SK-N-SH (cell line): Measurements from ENCODE around the gene MRNIP. TPM values are rescaled to one million over a fixed set of nuclear protein-coding genes. Genes with fewer than 3 reads are reported as not detected.

Experiments used
- CTCF ChIA-PET: fragments of 300-600, 350-600 bp; formaldehyde crosslinking; extraction: SDS; loops from one replicate; lab custom pipeline; 2021; lab: Yijun Ruan, JAX
- POLR2A ChIA-PET: fragments of 350-600 bp; sonication (Branson Sonifier 250); formaldehyde crosslinking; extraction: SDS; loops from one replicate; lab custom pipeline; 2020; ENCODE audit warnings: antibody characterized with exemption, inconsistent platforms; lab: Yijun Ruan, JAX
- DNase-seq: peaks from one replicate; pipeline ENCODE4 v3.0.0; 2012
- H2AFZ ChIP-seq: fragments of 200-600 bp; sonication (generic); 2 replicates; pipeline ENCODE4 v1.8.1; 2016; ENCODE audit warnings: antibody characterized with exemption, mild to moderate bottlenecking, low read depth
- H3F3A ChIP-seq: fragments of 200-600 bp; sonication (generic); replicated peaks from 2 replicates; pipeline ENCODE3; 2016; ENCODE audit warnings: antibody characterized with exemption, mild to moderate bottlenecking; ENCODE audit not compliant: insufficient read depth
- H3K27ac ChIP-seq, 2 experiments: fragments of 200-500 bp in 1 of 2; fragments of 200-600 bp in 1 of 2; sonication (Bioruptor generic) in 1 of 2; sonication (generic), shearing (Covaris generic) in 1 of 2; 2 replicates each; pipeline versions ENCODE4 v1.5.1 to v1.6.1; 2014 to 2016; ENCODE audit warnings: low read depth in 2 of 2, inconsistent platforms in 1 of 2, low read length in 1 of 2, mild to moderate bottlenecking in 1 of 2, mixed read lengths in 1 of 2
- H3K27me3 ChIP-seq: fragments of 200-600 bp; sonication (generic), shearing (Covaris generic); 2 replicates; pipeline ENCODE4 v1.6.1; 2016; ENCODE audit warnings: mixed run types; ENCODE audit not compliant: insufficient read depth
- H3K36me3 ChIP-seq, 2 experiments: fragments of 200-500 bp in 1 of 2; fragments of 200-600 bp in 1 of 2; sonication (Bioruptor generic) in 1 of 2; sonication (generic) in 1 of 2; replicated peaks in 1 of 2; 2 replicates each; pipeline versions ENCODE3 to v1.5.1; 2014 to 2016; ENCODE audit warnings: low read length in 1 of 2, mild to moderate bottlenecking in 1 of 2; ENCODE audit not compliant: insufficient read depth in 2 of 2, control insufficient read depth in 1 of 2
- H3K4me1 ChIP-seq, 2 experiments: fragments of 200-500 bp in 1 of 2; fragments of 200-600 bp in 1 of 2; sonication (Bioruptor generic) in 1 of 2; sonication (generic), shearing (Covaris generic) in 1 of 2; 2 replicates each; pipeline versions ENCODE4 v1.5.1 to v1.6.1; 2014 to 2016; ENCODE audit warnings: low read depth in 1 of 2, low read length in 1 of 2, mixed run types in 1 of 2; ENCODE audit not compliant: insufficient read depth in 2 of 2, control insufficient read depth in 1 of 2
- H3K4me2 ChIP-seq: fragments of 200-600 bp; sonication (generic), shearing (Covaris generic); 2 replicates; pipeline ENCODE4 v1.6.1; 2017; ENCODE audit warnings: mixed run types
- H3K4me3 ChIP-seq, 2 experiments: fragments of 200-500 bp in 1 of 2; fragments of 200-600 bp in 1 of 2; sonication (Bioruptor generic) in 1 of 2; sonication (generic), shearing (Covaris generic) in 1 of 2; 2 replicates each; pipeline versions ENCODE4 v1.5.1 to v1.8.1; 2014 to 2016; ENCODE audit warnings: low read depth in 2 of 2, inconsistent platforms in 1 of 2, low read length in 1 of 2, mild to moderate bottlenecking in 1 of 2, mixed read lengths in 1 of 2, moderate library complexity in 1 of 2
- H3K79me2 ChIP-seq: fragments of 200-600 bp; sonication (generic); 2 replicates; pipeline ENCODE4 v1.8.1; 2017; ENCODE audit warnings: mild to moderate bottlenecking; ENCODE audit not compliant: insufficient read depth
- H3K9ac ChIP-seq: fragments of 200-600 bp; sonication (generic); 2 replicates; pipeline ENCODE4 v1.6.1; 2017; ENCODE audit warnings: mixed run types
- H3K9me2 ChIP-seq: fragments of 200-600 bp; sonication (generic); 2 replicates; pipeline ENCODE4 v1.6.1; 2017; ENCODE audit warnings: mixed run types
- H3K9me3 ChIP-seq: fragments of 200-600 bp; sonication (generic); 2 replicates; pipeline ENCODE4 v1.6.1; 2017; ENCODE audit warnings: mixed run types, mild to moderate bottlenecking, moderate library complexity
- H4K20me1 ChIP-seq: fragments of 200-600 bp; sonication (generic); 2 replicates; pipeline ENCODE4 v1.6.1; 2017; ENCODE audit warnings: mild to moderate bottlenecking, mixed run types; ENCODE audit not compliant: insufficient read depth
- ELF1 ChIP-seq: IDR thresholded peaks from 2 replicates; pipeline ENCODE4 v1.4.0; 2012
- EP300 ChIP-seq, 2 experiments: IDR thresholded peaks; 2 replicates each; pipeline versions ENCODE4 v1.4.0 to v1.6.1; 2012; ENCODE audit warnings: borderline replicate concordance in 1 of 2, low read depth in 1 of 2, low read length in 1 of 2
- FOXJ3 ChIP-seq: sonication (generic); formaldehyde crosslinking; IDR thresholded peaks from 2 replicates; pipeline ENCODE4 v1.5.1; 2020; ENCODE audit warnings: mild to moderate bottlenecking, missing genetic modification reagents
- JUND ChIP-seq: IDR thresholded peaks from 2 replicates; pipeline ENCODE4 v1.4.0; 2012
- MEF2A ChIP-seq: IDR thresholded peaks from 2 replicates; pipeline ENCODE4 v1.4.0; 2012; ENCODE audit warnings: low read depth, borderline replicate concordance
- MXI1 ChIP-seq: IDR thresholded peaks from 2 replicates; pipeline ENCODE4 v1.6.1; 2012; ENCODE audit warnings: mild to moderate bottlenecking, low read depth, low read length, improper control_type of control experiment
- NFIC ChIP-seq: IDR thresholded peaks from 2 replicates; pipeline ENCODE4 v1.4.0; 2012; ENCODE audit warnings: borderline replicate concordance
- NRF1 ChIP-seq: IDR thresholded peaks from 2 replicates; pipeline ENCODE4 v1.6.1; 2012; ENCODE audit warnings: low read depth, mild to moderate bottlenecking, low read length
- RXRA ChIP-seq: IDR thresholded peaks from 2 replicates; pipeline ENCODE4 v1.4.0; 2012; ENCODE audit warnings: low read depth, mild to moderate bottlenecking, borderline replicate concordance
- SIN3A ChIP-seq: IDR thresholded peaks from 2 replicates; pipeline ENCODE4 v1.6.1; 2012; ENCODE audit warnings: low read depth, mild to moderate bottlenecking, low read length, moderate library complexity, borderline replicate concordance
- TAF1 ChIP-seq: IDR thresholded peaks from 2 replicates; pipeline ENCODE4 v1.6.1; 2012; ENCODE audit warnings: low read depth, mild to moderate bottlenecking, low read length, moderate library complexity, borderline replicate concordance
- TCF12 ChIP-seq: IDR thresholded peaks from 2 replicates; pipeline ENCODE4 v1.4.0; 2012
- WGBS: methylation state at CpG from one replicate; pipeline ENCODE4 v1.1.6; 2017; ENCODE audit warnings: low lambda C conversion rate; 5-methylcytosine and 5-hydroxymethylcytosine counted together
- polyA plus RNA-seq, 3 experiments: library from polyadenylated mRNA; depleted of rRNA; stranded (reverse); fragments of >200 nt; gene quantifications; 2 replicates each; pipeline ENCODE4 v1.2.3, GENCODE V29; 2012
- TF ChIP-seq, protein P1 (sequence below): fragments of 150-350 bp; IDR thresholded peaks from 2 replicates; pipeline ENCODE4 v1.6.1; 2017; ENCODE audit warnings: antibody characterized with exemption, low read length, low read depth, borderline replicate concordance
- TF ChIP-seq, protein P2 (sequence below): fragments of 150-350 bp; IDR thresholded peaks from 2 replicates; pipeline ENCODE4 v1.6.1; 2016; ENCODE audit warnings: mild to moderate bottlenecking, low read depth, low read length
- TF ChIP-seq, protein P3 (sequence below): fragments of 200-600 bp; sonication (generic); IDR thresholded peaks from 2 replicates; pipeline ENCODE4 v1.6.1; 2017; ENCODE audit warnings: antibody characterized with exemption, mild to moderate bottlenecking, moderate library complexity
- TF ChIP-seq, protein P4 (sequence below): IDR thresholded peaks from 2 replicates; pipeline ENCODE4 v1.6.1; 2012; ENCODE audit warnings: mild to moderate bottlenecking, low read depth, low read length, moderate library complexity

MRNIP gene
- polyA plus RNA-seq, 1 of the 3 experiments (the other 2 are of a cell fraction) = 32.8 TPM

- TF ChIP-seq MXI1 (0 out of 2 replicates have a peak, but pooled peaks have one; percentile 15), TCF12 (peak; percentile 52; the same call in 1 of the 2 replicates), SIN3A (peak; percentile 85; the same call in 1 of the 2 replicates), FOXJ3 (CRISPR knock-in tag) (no peak), RXRA (peak; percentile 92), EP300 (IDR thresholded peaks at IDR 0.05; ENCODE audit: borderline replicate concordance in 1 of 2, low read depth in 1 of 2, low read length in 1 of 2) (peak; percentile 45 to 74; a peak in 2 of 4 replicates)
- TF ChIP-seq, protein P1, sequence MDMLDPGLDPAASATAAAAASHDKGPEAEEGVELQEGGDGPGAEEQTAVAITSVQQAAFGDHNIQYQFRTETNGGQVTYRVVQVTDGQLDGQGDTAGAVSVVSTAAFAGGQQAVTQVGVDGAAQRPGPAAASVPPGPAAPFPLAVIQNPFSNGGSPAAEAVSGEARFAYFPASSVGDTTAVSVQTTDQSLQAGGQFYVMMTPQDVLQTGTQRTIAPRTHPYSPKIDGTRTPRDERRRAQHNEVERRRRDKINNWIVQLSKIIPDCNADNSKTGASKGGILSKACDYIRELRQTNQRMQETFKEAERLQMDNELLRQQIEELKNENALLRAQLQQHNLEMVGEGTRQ = peak; percentile 51; the same call in 1 of the 2 replicates
Observed at GRCh38 chr5:179818746-179819295, 39.8 kb downstream of the MRNIP start (continued).

DNA sequence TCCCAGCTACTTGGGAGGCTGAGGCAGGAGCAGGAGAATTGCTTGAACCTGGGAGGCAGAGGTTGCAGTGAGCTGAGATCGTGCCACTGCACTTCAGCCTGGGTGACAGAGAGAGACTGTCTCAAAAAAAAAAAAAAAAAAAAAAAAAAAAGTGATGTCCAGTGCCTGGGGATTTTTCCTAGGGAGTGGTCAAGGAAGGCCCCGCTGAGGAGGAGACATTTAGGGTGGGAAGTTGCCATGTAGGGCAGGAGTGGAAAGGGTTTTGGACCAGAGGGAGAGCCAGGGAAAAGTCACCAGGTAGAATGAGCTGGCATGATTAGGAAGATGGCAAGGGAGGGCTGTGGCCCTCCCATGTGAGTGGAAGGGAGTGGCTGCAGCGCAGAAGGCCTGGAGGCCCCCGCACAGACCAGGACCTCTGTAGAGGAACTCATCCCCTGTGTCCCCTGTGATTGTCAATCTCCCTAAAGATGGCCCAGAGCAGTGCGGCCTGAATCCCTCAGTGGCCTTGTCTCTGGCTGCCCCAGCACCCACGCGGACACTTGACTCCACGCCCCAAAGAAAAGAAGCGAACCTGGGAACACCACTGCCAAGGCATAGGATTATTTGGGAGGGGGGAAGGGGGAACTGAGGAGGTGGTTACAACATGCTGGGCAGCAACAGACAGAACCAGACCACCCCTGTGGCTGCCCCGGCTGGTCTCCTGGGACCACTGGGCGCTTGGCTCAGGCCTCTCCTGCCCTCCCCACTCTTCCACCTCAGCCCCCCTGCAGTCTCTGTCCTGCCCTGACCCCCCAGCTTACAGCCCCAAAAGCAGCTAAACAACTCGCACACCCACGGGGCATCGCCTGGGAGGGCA, 40.5 kb downstream of the MRNIP start:
- H3K27me3 ChIP-seq = no peaks in the 10 kb centered on the region
- H3K4me3 ChIP-seq = peak overlapping the region in 1 of 2 experiments; percentile 32; a peak in 1 of 4 replicates
- peaks cover 29% of the 10 kb centered on the region for H3K79me2 ChIP-seq
- peak overlapping the region; percentile 67; the same call in 1 of the 2 replicates for H2AFZ ChIP-seq
- peak overlapping the region; percentile 84 to 94 for H3K27ac ChIP-seq
- peak overlapping the region; percentile 97; the same call in 1 of the 2 replicates for H3K9ac ChIP-seq
- H3F3A ChIP-seq = peaks cover 13% of the 10 kb centered on the region
- ChIA-PET CTCF (interaction anchor here (1.6 kb wide), 1 partner anchor 22 kb away, joined by 4 read pairs; no protein-coding TSS in a partner anchor), POLR2A (interaction anchor here (0.6 kb wide), 1 partner anchor 14 kb away, joined by 3 read pairs; no protein-coding TSS in a partner anchor)
- TF ChIP-seq NFIC (no peak), JUND (no peak), ELF1 (no peak), NRF1 (no peak), MXI1 (no peak), MEF2A (no peak), TAF1 (no peak), RXRA (no peak)
- TF ChIP-seq, protein P2, sequence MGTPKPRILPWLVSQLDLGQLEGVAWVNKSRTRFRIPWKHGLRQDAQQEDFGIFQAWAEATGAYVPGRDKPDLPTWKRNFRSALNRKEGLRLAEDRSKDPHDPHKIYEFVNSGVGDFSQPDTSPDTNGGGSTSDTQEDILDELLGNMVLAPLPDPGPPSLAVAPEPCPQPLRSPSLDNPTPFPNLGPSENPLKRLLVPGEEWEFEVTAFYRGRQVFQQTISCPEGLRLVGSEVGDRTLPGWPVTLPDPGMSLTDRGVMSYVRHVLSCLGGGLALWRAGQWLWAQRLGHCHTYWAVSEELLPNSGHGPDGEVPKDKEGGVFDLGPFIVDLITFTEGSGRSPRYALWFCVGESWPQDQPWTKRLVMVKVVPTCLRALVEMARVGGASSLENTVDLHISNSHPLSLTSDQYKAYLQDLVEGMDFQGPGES = no peak
- TF ChIP-seq, protein P3, sequence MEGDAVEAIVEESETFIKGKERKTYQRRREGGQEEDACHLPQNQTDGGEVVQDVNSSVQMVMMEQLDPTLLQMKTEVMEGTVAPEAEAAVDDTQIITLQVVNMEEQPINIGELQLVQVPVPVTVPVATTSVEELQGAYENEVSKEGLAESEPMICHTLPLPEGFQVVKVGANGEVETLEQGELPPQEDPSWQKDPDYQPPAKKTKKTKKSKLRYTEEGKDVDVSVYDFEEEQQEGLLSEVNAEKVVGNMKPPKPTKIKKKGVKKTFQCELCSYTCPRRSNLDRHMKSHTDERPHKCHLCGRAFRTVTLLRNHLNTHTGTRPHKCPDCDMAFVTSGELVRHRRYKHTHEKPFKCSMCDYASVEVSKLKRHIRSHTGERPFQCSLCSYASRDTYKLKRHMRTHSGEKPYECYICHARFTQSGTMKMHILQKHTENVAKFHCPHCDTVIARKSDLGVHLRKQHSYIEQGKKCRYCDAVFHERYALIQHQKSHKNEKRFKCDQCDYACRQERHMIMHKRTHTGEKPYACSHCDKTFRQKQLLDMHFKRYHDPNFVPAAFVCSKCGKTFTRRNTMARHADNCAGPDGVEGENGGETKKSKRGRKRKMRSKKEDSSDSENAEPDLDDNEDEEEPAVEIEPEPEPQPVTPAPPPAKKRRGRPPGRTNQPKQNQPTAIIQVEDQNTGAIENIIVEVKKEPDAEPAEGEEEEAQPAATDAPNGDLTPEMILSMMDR = no peak
- TF ChIP-seq, protein P4, sequence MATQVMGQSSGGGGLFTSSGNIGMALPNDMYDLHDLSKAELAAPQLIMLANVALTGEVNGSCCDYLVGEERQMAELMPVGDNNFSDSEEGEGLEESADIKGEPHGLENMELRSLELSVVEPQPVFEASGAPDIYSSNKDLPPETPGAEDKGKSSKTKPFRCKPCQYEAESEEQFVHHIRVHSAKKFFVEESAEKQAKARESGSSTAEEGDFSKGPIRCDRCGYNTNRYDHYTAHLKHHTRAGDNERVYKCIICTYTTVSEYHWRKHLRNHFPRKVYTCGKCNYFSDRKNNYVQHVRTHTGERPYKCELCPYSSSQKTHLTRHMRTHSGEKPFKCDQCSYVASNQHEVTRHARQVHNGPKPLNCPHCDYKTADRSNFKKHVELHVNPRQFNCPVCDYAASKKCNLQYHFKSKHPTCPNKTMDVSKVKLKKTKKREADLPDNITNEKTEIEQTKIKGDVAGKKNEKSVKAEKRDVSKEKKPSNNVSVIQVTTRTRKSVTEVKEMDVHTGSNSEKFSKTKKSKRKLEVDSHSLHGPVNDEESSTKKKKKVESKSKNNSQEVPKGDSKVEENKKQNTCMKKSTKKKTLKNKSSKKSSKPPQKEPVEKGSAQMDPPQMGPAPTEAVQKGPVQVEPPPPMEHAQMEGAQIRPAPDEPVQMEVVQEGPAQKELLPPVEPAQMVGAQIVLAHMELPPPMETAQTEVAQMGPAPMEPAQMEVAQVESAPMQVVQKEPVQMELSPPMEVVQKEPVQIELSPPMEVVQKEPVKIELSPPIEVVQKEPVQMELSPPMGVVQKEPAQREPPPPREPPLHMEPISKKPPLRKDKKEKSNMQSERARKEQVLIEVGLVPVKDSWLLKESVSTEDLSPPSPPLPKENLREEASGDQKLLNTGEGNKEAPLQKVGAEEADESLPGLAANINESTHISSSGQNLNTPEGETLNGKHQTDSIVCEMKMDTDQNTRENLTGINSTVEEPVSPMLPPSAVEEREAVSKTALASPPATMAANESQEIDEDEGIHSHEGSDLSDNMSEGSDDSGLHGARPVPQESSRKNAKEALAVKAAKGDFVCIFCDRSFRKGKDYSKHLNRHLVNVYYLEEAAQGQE = no peak
- no peaks in the 10 kb centered on the region for H3K9me3 ChIP-seq
- no peak for DNase-seq
- no peaks in the 10 kb centered on the region for H3K9me2 ChIP-seq
- 76% methylated on average over 12 of the region's 14 CpGs for WGBS
- peak overlapping the region; percentile 75; the same call in 1 of the 2 replicates for H3K4me2 ChIP-seq
- H4K20me1 ChIP-seq = peaks cover 21% of the 10 kb centered on the region
- peaks cover 22 to 36% of the 10 kb centered on the region in 2 experiments for H3K4me1 ChIP-seq
- peaks cover 12 to 14% of the 10 kb centered on the region in 2 experiments for H3K36me3 ChIP-seq
